ENCODE results near the gene ZFP69.

DNA sequence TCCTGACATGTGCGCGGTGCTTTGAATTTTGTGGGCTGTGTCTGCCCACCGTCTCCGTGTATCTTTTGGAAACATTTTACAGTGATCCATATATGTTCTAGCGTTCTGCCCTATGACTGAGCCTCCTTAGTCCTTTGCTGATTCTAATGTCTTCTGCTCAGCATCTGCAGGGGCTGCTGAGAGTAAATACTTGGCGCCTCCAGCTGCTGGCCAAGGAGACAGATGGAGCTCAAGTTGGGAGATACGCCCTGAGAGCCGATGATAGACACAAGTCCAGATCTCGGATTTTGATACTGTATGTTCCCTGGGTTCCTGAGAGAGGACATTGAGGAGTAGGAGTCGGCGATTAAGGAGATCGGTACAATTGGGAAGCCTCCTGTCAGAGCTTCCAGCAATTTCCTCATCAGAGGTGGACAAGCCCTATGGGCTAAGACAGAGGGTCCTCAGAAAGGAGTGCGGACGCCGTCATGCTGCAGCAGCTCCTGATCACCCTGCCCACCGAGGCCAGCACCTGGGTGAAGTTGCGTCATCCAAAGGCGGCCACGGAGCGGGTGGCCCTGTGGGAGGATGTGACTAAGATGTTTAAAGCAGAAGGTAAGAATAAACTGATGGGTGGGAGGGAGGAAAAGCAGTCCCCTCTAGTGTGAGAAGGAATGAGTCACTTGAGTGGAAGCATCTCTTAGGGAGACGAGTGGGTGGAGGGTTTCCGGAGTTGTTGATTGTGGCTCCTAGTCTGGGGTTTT lies 26.4 kb upstream of the ZFP69 start:
- TF ChIP-seq, protein P1, sequence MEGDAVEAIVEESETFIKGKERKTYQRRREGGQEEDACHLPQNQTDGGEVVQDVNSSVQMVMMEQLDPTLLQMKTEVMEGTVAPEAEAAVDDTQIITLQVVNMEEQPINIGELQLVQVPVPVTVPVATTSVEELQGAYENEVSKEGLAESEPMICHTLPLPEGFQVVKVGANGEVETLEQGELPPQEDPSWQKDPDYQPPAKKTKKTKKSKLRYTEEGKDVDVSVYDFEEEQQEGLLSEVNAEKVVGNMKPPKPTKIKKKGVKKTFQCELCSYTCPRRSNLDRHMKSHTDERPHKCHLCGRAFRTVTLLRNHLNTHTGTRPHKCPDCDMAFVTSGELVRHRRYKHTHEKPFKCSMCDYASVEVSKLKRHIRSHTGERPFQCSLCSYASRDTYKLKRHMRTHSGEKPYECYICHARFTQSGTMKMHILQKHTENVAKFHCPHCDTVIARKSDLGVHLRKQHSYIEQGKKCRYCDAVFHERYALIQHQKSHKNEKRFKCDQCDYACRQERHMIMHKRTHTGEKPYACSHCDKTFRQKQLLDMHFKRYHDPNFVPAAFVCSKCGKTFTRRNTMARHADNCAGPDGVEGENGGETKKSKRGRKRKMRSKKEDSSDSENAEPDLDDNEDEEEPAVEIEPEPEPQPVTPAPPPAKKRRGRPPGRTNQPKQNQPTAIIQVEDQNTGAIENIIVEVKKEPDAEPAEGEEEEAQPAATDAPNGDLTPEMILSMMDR (IDR thresholded peaks at IDR 0.05) = no peak
- no peak for TF ChIP-seq POLR2A (IDR thresholded peaks at IDR 0.05)

Measured in right lobe of liver (tissue), 4 donors.